CD4-positive, alpha-beta T cell treated with Interleukin-12 subunit alpha and Interleukin-12 subunit beta, for 1 hour (primary cell): Measurements from ENCODE around the gene MRPL53.
"Not testable (repeated sequence)": the region's sequence is repeated elsewhere in the genome, so short reads cannot be mapped to it uniquely, and the experiment has no call there.

Source experiments
- DNase-seq: peaks from one replicate; pipeline ENCODE4 v3.0.0-alpha.2; 2020

MRPL53 gene

GRCh38 chr2:74502147-74502719 is 29.8 kb upstream of the MRPL53 start:
- no peak for DNase-seq

DNA sequence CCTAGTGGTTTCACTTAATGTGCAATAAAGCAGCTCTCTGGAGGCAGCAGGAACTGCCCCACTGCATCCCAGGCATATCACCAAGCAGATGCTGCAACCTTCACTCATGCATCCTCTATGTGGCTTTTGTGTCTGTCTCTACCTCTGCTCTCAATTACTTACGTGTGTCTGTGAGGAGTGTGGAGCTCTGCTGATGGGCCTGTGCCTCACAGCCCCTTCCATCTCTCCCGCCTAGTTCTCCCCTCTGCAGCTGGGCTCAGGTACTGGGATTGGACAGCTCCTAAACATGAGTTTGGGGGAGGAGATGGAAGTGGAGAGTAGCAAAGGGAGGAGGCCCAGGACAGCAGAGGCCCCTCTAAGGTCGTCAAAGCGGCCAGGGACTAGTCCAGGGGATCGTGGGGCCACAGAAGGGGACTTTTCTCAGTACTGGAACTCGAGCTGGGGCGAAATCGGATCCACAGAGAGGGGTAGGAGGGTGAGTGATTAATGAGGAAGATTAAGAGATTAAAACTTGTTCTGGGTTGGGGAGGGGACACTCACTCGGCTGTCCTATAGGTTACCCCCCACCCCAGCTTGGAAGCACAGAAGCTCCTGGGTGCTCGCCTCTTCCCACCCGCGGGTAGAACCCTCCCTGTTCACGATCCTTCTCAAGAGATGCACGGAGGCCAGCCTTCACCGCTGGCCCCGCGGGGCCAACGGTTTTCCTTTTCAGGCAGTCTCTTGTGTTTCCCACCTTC is 29.0 kb upstream of the MRPL53 start:
- no peak for DNase-seq

DNA sequence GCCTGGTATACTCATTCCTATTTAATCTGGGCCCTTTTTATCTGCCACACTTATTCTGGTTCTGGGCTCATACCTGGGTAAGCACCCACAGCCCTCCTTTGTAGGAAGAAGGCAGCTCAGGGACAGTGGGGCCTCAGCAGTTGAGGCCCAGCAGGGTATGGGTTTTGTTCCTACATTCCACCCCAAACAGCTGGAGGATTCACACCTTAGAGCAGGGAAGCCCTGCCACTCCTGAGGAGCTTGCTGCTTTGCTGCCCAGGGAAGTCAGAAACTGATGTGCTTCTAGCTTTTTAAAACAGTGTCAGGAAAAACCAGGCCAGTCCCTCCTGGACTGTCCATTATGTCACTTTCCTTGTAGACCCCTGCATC is 28.1 kb upstream of the MRPL53 start:
- no peak for DNase-seq

GRCh38 chr2:74499940-74500577 is 27.6 kb upstream of the MRPL53 start:
- no peak for DNase-seq

DNA sequence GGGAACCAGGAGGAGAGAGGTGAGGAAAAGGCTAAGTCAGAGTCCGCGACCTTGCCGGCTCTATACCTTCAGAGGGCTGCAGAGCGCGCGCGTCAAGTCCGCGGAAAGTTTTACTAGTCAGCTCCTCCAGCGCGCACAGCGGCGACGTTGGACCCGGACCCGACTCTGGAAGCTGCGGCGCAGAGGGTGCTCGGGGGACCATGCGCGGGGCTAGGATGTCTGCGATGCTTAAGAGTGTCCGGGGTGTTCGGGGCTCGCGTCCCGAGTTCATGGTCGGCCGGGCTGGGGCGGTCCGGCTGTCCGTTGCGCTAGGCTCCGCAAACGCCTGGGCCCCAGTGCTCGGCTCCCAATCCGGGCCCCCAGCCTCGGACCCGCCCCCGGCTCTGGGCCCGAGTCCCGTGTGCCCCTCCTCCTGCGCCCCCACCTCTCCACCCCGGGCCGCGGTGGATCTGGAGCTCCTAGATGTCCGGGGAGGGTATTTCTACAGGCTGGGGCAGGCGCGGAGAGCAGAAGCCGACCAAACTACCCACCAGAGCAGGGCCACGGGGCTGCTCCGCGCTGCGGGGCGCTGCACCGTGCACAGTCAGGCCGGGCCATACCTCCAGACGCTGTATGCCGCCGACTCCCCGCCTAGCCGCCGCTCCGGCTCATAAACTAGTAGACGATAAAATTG is 26.9 kb upstream of the MRPL53 start, which contains the start of gene LBX2:
LBX2 (minus strand) TSS at position 337 of the 673 bp plus-strand sequence; CDS start at position 271, 66 bp downstream.
- DNase-seq = no peak

DNA sequence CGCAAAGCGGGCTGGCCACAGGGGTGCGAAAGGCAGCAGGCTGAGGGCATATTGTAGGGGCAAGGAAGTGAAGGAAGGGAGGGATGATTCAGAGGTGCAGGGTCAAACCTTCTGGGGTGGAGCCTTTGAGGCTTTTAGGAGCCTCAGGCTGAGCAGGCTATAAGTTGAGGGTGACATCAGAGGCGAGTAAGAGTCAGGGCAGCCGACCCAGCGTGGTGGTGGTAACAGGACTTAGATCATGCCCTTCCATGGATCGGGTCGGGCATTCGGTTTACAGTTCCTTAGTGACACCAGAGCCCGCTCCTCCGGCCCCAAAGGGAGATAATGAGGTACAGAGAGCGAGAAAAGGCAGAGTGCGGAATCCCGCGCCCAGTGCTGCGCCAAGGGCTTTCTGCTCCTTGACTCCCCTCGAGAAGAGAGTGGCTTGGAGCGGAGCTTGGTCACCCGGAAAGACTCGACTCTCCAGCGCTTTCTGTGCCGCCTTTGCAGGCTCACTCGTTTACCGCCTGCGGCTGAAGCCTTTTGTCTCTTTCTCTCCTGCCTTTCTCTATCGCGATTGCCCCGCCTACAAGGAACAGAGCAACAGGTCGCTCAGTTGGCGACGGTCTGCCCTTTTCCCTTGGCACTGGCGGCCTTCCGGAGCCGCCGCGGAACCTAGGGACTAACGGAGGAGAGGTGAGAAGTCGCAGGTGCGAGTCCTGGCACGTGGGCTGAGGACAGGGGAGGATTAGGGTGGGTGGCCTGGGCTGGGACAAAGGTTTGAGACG is 26.2 kb upstream of the MRPL53 start:
- no peak for DNase-seq

DNA sequence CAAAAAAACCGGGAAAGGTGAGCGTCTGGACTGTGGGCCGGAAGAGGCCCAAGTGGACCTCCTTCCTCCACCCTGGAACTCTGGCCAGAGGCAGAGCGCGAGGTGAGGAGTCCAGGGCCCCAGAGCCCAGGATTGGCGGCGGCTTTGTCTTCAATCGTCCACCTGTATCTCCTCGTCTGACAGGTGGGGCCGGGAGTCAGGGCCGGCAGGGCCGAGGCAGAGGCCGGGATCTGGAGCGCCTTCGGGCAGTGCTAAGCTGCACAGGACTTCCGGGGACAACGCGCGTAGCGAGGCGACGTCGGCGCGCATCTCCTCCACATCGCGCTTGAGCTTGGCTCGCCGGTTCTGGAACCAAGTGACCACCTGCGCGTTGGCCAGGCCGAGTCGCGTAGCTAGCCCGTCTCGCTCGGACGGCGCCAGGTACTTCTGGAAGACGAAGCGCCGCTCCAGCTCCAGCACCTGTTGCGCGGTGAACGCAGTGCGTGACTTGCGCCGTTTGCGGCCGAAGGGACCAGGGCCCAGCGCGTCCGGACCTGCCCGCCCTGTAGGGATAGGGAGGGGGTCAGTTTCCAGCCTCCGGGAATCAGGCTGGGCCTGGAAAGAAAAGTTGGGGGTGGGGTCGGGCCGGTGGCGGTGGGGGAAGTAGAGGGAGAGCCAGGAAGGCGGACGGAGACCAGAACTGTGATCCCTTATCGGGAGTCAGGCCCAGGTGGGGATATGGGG is 25.5 kb upstream of the MRPL53 start:
- DNase-seq = peak; percentile 37

DNA sequence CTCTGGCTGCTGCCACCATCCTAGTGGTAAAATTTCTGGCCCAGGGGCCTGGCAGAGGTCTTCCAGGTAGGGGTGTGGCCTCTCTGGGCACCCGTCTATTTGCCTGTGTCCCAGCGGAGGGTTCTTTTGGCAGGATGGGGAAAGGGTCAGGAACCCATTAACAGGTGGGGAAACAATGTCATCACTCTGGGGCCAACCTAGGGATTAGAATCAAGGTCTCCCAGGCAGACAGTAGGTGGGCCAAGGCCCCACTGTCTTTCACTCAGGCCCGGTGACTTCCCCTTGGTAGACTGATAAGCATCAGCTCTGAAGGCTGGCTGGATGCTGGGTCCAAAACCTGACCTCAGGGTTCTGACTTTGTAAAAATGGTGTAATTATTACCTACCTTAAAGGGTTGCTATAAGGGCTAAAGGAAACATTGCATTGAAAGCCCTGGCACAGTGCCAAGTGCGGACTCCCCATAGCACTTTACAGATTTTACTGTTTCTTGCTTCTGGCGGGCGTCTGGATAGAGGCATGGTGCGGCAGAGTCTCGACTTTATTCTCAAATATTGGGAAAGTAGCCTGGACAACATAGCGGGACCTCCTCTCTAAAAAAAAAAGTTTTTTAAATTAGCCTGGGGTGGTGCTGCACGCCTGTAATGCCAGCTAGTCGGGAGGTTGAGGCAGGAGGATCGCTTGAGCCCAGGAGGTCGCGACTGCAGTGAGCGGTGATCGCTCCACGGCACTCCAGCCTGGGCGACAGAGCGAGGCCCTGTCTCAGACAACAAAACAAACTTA is 24.7 kb upstream of the MRPL53 start:
- DNase-seq = no peak

GRCh38 chr2:74495440-74495839 is 23.0 kb upstream of the MRPL53 start:
- DNase-seq = no peak

GRCh38 chr2:74493546-74493945 is 21.1 kb upstream of the MRPL53 start:
- DNase-seq = no peak

DNA sequence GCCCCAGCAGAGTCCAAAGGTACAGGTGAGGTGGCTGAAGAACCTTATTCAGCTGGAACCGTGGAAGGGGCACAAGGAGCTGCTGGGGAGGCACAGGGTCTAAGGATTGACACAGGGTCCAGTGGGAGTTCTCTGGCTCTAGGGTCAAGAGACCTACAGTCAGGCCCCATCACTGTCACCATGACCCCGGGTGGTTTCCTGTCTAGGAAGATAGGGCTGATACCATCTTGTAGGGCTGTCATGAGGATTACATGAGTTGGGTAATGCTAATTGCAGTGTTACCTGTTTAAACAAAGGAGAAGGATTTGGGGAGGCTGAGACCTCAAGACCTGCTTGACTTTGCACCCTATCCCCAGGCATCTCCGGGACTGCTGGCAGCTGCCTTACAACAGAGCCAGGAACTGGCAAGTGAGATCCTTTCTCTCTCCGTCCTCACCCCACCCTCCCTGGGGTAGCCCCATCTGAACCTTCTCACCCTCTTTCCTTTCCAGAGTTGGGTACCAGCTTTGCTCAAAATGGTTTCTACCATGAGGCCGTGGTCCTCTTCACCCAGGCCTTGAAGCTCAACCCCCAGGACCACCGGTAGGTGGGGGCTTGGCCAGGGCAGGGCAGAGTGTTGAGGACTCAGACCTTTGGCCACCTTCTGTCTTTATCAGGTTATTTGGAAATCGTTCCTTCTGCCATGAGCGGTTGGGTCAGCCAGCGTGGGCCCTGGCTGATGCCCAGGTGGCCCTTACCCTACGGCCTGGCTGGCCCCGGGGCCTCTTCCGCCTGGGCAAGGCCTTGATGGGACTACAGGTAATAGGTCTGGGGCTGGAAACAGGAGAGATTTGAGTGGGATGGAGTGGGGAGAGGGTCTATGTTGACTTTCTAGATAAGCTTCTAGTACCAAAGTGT is 19.4 kb upstream of the MRPL53 start:
- no peak for DNase-seq

DNA sequence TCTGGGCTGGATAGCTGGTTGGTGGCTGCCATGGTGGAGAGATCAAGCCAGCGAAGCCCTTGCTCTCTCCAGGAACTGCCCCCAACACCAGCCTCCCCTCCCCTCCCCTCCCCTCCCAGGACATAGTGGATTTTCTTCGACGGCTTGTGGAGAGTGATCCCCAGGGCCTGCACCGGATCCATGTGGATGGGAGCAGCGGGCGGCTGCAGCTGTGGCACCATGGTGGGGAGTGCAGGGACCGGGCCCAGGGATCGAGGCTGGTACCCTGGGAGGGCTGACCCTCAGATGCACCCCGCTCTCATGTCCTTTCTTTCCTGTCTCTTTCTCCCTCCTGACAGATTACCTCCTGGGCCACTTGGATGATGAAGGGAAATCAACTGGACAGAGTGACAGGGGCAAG is 17.4 kb upstream of the MRPL53 start:
- DNase-seq = no peak

DNA sequence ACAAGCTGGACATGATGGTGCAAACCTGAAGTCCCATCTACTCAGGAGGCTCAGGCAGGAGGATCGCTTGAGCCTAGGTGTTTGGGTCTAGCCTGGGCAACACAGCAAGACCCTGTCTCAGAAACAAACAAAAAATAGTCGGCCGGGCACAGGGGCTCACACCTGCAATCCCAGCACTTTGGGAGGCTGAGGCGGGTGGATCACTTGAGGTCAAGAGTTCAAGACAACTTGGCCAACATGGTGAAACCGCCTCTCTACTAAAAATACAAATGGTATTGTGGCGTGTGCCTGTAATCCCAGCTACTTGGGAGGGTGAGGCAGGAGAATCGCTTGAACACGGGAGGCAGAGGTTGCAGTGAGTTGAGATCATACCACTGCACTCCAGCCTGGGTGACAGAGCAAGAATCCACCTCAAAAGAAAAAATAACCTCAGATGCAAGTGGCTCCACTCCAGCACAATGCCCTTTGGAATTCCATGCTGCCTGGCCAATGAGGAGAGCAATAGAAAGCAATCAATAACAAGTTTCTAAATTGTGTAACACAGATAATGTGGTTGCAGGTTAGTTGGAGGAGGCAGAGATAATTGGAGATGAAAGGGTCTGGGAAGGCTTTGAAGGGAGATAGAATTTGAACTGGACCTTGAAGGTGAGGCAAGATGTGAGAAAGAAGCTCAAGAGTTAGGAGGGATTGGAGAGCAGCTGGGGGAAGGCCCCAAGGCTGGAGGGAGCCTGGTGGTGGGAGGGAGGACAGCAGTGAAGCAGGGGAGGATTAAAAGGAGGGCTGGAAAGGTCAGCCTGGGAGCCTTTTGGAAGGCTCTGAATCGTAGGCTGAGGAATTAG is 16.4 kb upstream of the MRPL53 start:
- DNase-seq = no peak

DNA sequence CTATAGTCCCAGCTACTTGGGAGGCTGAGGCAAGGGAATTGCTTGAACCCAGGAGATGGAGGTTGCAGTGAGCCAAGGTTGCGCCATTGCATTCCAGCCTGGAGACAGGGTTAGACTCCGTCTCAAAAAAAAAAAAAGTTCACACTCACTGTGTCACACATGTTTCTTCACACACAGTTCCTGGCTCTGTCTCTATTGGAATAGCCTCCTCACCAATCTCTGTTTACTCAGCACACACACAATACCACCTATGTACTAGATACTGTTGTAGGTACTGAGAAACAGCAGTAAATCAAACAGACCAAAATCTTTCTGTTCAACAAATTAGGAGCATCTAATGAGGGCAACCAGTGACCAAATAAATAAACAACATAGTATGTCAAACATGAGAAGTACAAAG is 13.7 kb upstream of the MRPL53 start:
- DNase-seq = no peak

DNA sequence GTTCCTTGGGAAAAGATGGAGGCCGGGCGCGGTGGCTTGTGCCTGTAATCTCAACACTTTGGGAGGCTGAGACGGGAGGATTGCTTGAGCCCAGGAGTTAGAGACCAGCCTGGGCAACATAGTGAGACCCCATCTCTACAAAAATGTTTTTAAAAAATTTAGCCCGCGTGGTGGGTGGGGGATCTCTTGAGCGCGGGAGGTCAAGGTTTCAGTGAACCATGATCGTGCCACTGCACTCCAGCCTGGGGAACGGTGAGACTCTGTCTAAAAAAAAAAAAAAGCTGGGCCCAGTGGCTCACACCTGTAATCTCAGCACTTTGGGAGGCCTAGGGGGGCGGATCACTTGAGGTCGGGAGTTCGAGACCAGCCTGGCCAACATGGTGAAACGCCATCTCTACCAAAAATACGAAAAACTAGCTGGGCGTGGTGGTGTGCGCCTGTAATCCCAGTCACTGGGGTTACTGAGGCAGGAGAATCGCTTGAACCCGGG is 11.2 kb upstream of the MRPL53 start:
- DNase-seq = not testable (repeated sequence)

GRCh38 chr2:74482801-74483674 is 10.6 kb upstream of the MRPL53 start, which contains the start of the genes CCDC142 and TTC31:
Gene CCDC142, minus strand, starts transcription at chr2:74482998. Its CDS starts 161 bp downstream, at chr2:74482837.
Gene TTC31, plus strand, starts transcription at chr2:74483081. Its CDS starts 15 bp downstream, at chr2:74483096.
- peak; percentile 95 for DNase-seq

DNA sequence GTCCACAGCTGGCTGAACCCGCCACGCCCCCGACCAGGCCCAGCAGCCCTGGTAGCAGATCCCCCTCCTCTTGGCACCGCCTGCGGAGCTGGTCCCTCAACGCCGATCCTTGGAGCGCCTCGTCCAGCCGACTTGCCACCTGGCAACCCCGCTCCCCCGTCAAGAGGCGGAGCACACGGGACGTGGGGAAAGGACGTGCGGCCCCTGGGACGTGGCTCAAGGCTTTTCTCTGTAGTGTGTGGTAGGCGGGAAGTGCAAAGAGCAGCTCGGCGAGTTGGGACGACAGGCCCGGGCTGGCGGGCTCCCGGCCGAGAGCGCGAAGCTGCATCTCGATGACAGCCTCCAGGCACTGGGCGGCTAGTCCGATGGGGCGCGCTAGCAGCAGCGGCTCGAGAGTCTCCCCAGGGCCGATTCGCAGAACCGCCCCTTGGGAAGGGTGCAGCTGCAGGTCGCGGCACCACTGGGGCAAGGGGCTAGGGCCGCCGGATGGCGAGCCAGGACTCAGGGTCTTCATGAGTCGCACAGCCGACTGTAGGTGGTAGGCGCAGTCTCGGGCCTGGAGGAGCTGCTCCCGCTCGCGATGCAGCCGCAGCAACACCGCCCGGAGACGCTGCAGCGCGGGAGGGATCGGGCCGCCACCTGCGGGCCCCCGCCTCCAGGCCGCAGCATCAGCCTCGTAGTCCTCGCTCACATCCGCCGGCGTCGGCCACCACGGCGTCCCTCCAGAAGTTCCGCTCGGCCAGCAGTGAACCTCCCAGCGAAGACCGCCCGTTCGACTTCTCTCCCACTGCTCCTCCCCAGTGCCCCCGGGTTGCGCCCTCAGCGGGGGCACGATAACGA is 9.7 kb upstream of the MRPL53 start:
- DNase-seq = peak; percentile 65
